HG03196 (cell line): ENCODE results near the gene MID2.
"Not testable (repeated sequence)": the region's sequence is repeated elsewhere in the genome, so short reads cannot be mapped to it uniquely, and the experiment has no call there.

Experiments used
- ATAC-seq: cut with Tn5 transposase; IDR thresholded peaks from one replicate; pipeline ENCODE4 v1.9.1; 2021; ENCODE audit not compliant: unreplicated experiment

The MID2 gene

DNA sequence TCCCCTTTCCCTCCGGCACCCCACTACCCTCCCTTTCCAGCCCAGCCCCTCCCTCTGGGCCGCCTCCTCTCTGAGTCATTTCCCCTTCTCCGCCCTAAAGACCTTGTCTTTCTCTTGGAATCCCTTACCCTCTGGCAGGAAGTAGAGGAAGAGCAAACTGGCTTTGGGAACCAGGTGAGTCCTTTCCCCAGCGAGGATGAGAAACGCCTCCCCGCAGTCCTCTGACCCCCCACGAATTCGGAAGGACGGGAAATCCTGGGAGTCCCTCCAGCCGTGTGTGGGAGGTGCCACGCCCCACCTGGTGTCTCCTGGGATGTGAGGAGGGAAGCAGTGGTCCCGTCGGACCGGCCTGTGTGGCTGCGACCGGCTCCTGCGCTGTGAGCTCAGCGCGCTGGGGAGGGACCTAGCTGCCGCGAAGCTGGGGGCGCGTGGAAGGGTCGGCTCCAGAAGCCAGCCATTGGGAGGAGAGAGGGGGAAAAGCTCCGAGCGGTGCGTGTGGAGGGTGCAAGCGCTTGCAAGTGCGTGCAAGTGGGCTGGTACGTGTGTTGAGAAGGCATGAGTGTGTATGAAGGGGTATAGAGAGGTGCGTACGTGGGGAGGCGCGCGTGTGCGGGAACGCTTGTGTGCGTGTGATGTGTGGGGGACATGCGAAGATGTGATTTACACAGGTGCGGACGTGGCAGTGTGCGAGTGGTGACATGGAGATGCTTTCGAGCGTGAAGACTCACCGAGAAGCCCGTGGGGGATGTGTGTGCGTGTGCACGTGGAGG is 110.2 kb downstream of the MID2 start:
- no peak for ATAC-seq

DNA sequence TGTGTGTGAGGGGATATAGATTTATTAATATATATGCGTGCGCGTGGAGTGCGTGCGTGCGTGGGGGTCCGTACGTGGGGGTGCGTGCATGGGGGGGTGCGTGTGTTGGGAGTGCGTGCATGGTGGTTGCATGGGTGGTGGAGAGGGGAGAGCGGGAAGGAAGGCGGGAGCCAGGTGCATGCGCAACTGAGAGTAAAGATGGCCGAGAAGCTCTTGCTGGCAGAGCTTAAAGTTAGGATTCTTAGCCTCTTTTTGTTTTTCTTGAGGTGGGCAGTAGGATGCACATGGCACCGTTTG is 110.7 kb downstream of the MID2 start:
- ATAC-seq = no peak

DNA sequence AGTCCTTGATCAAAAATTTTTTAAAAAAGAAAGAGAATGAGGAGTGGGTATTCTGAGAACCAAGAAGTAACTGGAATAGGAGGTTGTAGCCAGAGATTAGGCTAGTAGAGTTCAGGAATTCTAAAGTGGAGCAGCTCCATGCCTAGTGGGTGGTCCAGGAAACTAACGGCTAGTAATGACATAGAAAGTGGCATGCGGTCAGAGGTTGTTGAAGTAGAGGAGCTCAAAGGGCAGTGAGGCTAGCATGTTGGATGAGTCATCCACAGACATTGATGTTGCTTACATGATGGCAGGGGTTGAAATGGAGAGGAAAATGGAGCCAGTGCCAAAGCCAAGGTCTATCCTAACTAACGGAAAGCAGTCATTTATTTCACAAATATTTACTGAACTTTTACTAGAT is 114.4 kb downstream of the MID2 start:
- ATAC-seq = no peak

DNA sequence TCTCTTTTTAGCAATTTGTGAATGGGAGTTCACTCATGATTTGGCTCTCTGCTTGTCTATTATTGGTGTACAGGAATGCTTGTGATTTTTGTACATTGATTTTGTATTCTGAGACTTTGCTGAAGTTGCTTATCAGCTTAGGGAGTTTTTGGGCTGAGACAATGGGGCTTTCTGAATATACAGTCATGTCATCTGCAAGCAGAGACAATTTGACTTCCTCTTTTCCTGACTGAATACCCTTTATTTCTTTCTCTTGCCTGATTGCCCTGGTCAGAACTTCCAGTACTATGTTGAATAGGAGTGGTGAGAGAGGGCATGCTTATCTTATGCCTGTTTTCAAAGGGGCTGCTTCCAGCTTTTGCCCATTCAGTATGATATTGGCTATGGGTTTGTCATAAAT is 129.7 kb downstream of the MID2 start:
- ATAC-seq = not testable (repeated sequence)

DNA sequence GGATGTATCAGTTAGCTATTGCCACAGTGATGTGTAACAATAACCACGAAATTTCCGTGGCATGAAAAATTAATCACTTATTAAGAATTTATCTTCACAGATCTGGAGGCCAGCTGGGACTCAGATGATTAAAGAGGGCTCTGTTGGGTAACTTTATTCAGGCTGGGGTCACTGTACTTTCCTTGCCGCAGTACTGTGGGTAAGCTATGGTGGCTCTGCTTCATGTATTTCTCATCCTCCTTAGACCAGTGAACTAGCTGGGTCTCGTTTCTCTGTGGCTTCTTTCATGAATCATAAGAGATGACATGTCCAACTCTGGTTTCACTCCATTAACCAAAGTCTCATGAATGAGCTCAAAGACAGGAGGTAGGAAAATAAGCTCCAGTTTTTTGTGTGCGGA is 143.0 kb downstream of the MID2 start:
- peak; percentile 87 for ATAC-seq

DNA sequence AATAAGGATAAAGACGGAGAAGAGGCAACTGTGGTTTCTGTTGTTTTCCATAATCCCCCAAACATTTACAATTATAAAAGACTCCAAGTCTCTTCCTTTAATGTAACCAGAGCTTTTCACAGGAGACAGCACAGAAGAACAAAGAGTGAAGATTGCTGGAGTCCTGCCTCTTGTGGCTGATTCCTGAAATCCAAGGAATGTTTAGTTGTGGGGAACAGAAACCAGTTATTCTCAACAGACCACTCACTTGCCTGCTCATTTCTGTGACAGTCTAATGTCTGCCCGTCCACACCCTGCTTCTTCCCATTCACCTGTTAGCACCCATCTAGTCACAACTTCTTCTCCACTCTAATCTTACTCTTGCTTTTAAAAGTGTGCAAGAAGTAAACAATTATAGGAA is 144.4 kb downstream of the MID2 start:
- ATAC-seq = no peak

DNA sequence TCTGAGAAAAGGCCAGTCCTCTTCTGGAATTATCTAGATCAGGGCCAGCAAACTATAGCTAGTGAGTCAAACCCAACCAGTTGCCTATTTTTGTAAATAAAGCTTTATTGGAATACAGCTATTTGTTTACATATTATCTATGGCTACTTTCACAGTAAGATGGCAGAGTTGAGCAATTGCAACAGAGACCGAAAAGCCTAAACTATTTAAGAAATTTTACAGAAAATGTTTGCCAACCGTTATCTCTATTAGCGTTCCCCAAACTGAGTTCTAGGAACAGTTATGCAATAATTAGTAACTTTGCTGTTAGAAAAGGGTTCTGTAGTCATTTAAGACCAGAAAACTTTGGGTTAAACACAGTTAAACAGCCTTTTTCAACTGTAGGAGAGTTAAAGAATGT is 146.0 kb downstream of the MID2 start:
- no peak for ATAC-seq
